A549 (cell line): Measurements from ENCODE around the gene TRPV4. TPM values are rescaled to one million over a fixed set of nuclear protein-coding genes. Genes with fewer than 3 reads are reported as not detected.

Experiments
- ATAC-seq, 2 experiments: fragments of 200-7000 bp in 1 of 2; fragments of >200 bp in 1 of 2; cut with Nextera tagmentation in 1 of 2; cut with Tn5 transposase in 1 of 2; 3 replicates each; pipeline versions ENCODE4 v1.8.0 to v1.9.1; 2018 to 2020; ENCODE audit warnings: mild to moderate bottlenecking in 1 of 2, moderate library complexity in 1 of 2
- CTCF ChIA-PET: fragments of 300-600 bp; sonication (Branson Sonifier 250); formaldehyde crosslinking; extraction: SDS; loops from one replicate; lab custom pipeline; 2021; ENCODE audit warnings: antibody characterized with exemption, inconsistent platforms; lab: Yijun Ruan, JAX
- POLR2A ChIA-PET: fragments of 350-600 bp; formaldehyde crosslinking; extraction: SDS; loops from one replicate; lab custom pipeline; 2021; ENCODE audit warnings: antibody characterized with exemption, inconsistent platforms; lab: Yijun Ruan, JAX
- DNase-seq, 2 experiments: peaks; one replicate each; pipeline versions ENCODE4 v3.0.0 to v3.0.0-alpha.2; 2011 to 2016; ENCODE audit warnings: low read depth in 1 of 2, low spot score in 1 of 2
- FAIRE-seq: peaks from 2 replicates; lab custom pipeline; 2011; peaks lifted over from hg19 to GRCh38; lab: Jason Lieb, UNC
- H3K27ac ChIP-seq, 2 experiments: fragments of >200 bp; sonication (Bioruptor Twin); formaldehyde crosslinking; 3 replicates each; pipeline ENCODE4 v1.5.1; 2016 to 2017
- H3K4me1 ChIP-seq: fragments of >200 bp; sonication (Bioruptor Twin); formaldehyde crosslinking; 3 replicates; pipeline ENCODE4 v1.6.1; 2016
- H3K4me2 ChIP-seq: fragments of >200 bp; sonication (Bioruptor Twin); formaldehyde crosslinking; 3 replicates; pipeline ENCODE4 v1.6.1; 2016
- H3K4me3 ChIP-seq: fragments of >200 bp; sonication (Bioruptor Twin); formaldehyde crosslinking; 3 replicates; pipeline ENCODE4 v1.5.1; 2016
- H3K9me3 ChIP-seq: fragments of >200 bp; sonication (Bioruptor Twin); formaldehyde crosslinking; 3 replicates; pipeline ENCODE4 v1.6.1; 2016
- BHLHE40 ChIP-seq: IDR thresholded peaks from 2 replicates; pipeline ENCODE4 v1.6.1; 2012; ENCODE audit warnings: low read depth, low read length, inconsistent platforms
- CHD4 ChIP-seq: fragments of 200-600 bp; sonication (generic); IDR thresholded peaks from 2 replicates; pipeline ENCODE4 v1.6.1; 2016; ENCODE audit warnings: antibody characterized with exemption, mild to moderate bottlenecking, borderline replicate concordance
- CTCF ChIP-seq: fragments of >200 bp; sonication (Bioruptor Twin); formaldehyde crosslinking; IDR thresholded peaks from 3 replicates; pipeline ENCODE4 v1.5.1; 2016
- EHMT2 ChIP-seq: fragments of 200-600 bp; sonication (generic); IDR thresholded peaks from 2 replicates; pipeline ENCODE4 v1.6.1; 2016; ENCODE audit warnings: antibody characterized with exemption, low read depth, mild to moderate bottlenecking, moderate library complexity
- FOXS1 ChIP-seq: fragments of 250-450 bp; sonication (Bioruptor Pico); IDR thresholded peaks from 2 replicates; pipeline ENCODE4 v1.5.0; 2020; ENCODE audit warnings: mild to moderate bottlenecking, moderate library complexity
- HEYL ChIP-seq: fragments of 250-450 bp; sonication (Bioruptor Pico); IDR thresholded peaks from 2 replicates; pipeline ENCODE4 v1.8.0; 2021; ENCODE audit warnings: mild to moderate bottlenecking, moderate library complexity
- HOXB13 ChIP-seq: fragments of 250-450 bp; sonication (Bioruptor Pico); IDR thresholded peaks from 2 replicates; pipeline ENCODE4 v1.5.0; 2020; ENCODE audit warnings: low read depth, mild to moderate bottlenecking, moderate library complexity
- JUN ChIP-seq, 2 experiments: fragments of >200 bp; sonication (Bioruptor Twin); formaldehyde crosslinking; IDR thresholded peaks; 2 replicates in 1 of 2; 3 replicates in 1 of 2; pipeline ENCODE4 v1.6.1; 2016 to 2017
- JUNB ChIP-seq: fragments of >200 bp; sonication (Bioruptor Twin); formaldehyde crosslinking; IDR thresholded peaks from 2 replicates; pipeline ENCODE4 v1.6.1; 2016
- KDM5A ChIP-seq: fragments of 200-600 bp; sonication (generic); IDR thresholded peaks from 2 replicates; pipeline ENCODE4 v1.6.1; 2016; ENCODE audit warnings: antibody characterized with exemption, mild to moderate bottlenecking
- MAFK ChIP-seq: fragments of 450-650 bp; IDR thresholded peaks from 2 replicates; pipeline ENCODE4 v1.6.1; 2014; ENCODE audit not compliant: partially characterized antibody
- MAX ChIP-seq: IDR thresholded peaks from 2 replicates; pipeline ENCODE4 v1.6.1; 2012
- NFE2L2 ChIP-seq: fragments of 150-350 bp; conservative IDR thresholded peaks from 2 replicates; pipeline ENCODE4 v1.6.1; 2014; ENCODE audit warnings: low read length
- NR3C1 ChIP-seq: fragments of >200 bp; sonication (Bioruptor Twin); formaldehyde crosslinking; IDR thresholded peaks from 3 replicates; pipeline ENCODE4 v1.6.1; 2017
- PHF8 ChIP-seq: fragments of 200-600 bp; sonication (generic); IDR thresholded peaks from 2 replicates; pipeline ENCODE4 v1.6.1; 2016; ENCODE audit warnings: low read depth, mild to moderate bottlenecking, antibody characterized with exemption, moderate library complexity, borderline replicate concordance
- RCOR1 ChIP-seq: fragments of 150-350 bp; IDR thresholded peaks from 2 replicates; pipeline ENCODE4 v1.6.1; 2014; ENCODE audit warnings: antibody characterized with exemption, low read length, low read depth
- RFX5 ChIP-seq: fragments of 450-650 bp; IDR thresholded peaks from 2 replicates; pipeline ENCODE4 v1.7.1; 2014; ENCODE audit warnings: antibody characterized with exemption, mild to moderate bottlenecking, moderate library complexity
- SREBF2 ChIP-seq: fragments of 450-650 bp; IDR thresholded peaks from 2 replicates; pipeline ENCODE4 v1.6.1; 2014; ENCODE audit warnings: mild to moderate bottlenecking, moderate library complexity
- TP53 ChIP-seq: fragments of 250-450 bp; sonication (Bioruptor Pico); IDR thresholded peaks from 2 replicates; pipeline ENCODE4 v1.5.0; 2021; ENCODE audit warnings: mild to moderate bottlenecking, moderate library complexity
- whole genome bisulfite sequencing: methylation state at CpG from one replicate; pipeline ENCODE4 v1.1.6; 2017; ENCODE audit errors: missing lambda C conversion rate; 5-methylcytosine and 5-hydroxymethylcytosine counted together
- polyA plus RNA-seq, 4 experiments: library from polyadenylated mRNA; depleted of rRNA in 3 of 4; stranded (reverse); fragments of >200 nt; fragmentation: RNase III in 1 of 4; extraction: RNeasy Plus Mini Kit Qiagen cat#74134 plus additional on column Dnase treatment in 1 of 4; gene quantifications; 2 replicates in 3 of 4; 3 replicates in 1 of 4; pipeline ENCODE4 v1.2.3, GENCODE V29; 2011 to 2017
- TF ChIP-seq, protein P1 (sequence below): fragments of 200-600 bp; sonication (generic); IDR thresholded peaks from 2 replicates; pipeline ENCODE4 v1.6.1; 2016; ENCODE audit warnings: antibody characterized with exemption, mild to moderate bottlenecking, moderate library complexity
- TF ChIP-seq, protein P2 (sequence below): IDR thresholded peaks from 2 replicates; pipeline ENCODE4 v1.6.1; 2012; ENCODE audit warnings: low read depth, borderline replicate concordance
- TF ChIP-seq, protein P3 (sequence below): fragments of >200 bp; sonication (Bioruptor Twin); formaldehyde crosslinking; IDR thresholded peaks from 3 replicates; pipeline ENCODE4 v1.6.1; 2016
- TF ChIP-seq, protein P4 (sequence below): fragments of 450-650 bp; IDR thresholded peaks from 2 replicates; pipeline ENCODE4 v1.6.1; 2014; ENCODE audit warnings: antibody characterized with exemption

Gene TRPV4
- polyA plus RNA-seq, 2 of the 4 experiments (the other 2 are of a cell fraction) = 0.15 to 0.37 TPM

DNA sequence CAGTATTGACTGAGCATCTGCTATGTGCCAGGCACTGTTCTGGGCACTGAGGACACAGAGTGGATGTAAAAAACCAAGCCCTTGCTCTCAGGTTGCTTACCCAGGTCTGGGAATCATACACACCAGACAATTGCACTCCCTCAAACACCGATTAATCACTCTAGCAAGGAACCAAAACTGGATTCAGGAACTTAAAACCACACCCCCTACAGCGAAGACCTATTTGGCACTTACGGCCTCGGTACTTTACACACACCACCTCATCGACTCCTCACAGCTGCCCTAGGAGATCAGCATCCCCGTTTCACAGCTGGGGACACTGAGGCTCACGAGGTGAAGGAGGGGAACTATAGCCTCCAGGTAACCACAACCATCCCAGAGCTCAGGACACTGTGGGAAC lies 45.6 kb upstream of the TRPV4 start:
- TF ChIP-seq MAFK = peak; percentile 40
- no peak for TF ChIP-seq HOXB13 (CRISPR knock-in tag)
- no peak overlapping the region for H3K4me3 ChIP-seq
- FAIRE-seq = no peak
- H3K27ac ChIP-seq = peak overlapping the region in 1 of 2 experiments; percentile 24; a peak in 1 of 6 replicates
- 83% methylated on average over 7 of the region's 7 CpGs for WGBS
- H3K4me2 ChIP-seq = peak overlapping the region; percentile 79
- peaks cover 38% of the 10 kb centered on the region for H3K4me1 ChIP-seq
- no peak for ATAC-seq
- H3K9me3 ChIP-seq = no peaks in the 10 kb centered on the region
- POLR2A ChIA-PET = no interaction called here
- CTCF ChIA-PET = interaction anchor here (0.7 to 6.1 kb wide), 9 partner anchors 11 to 754 kb away, joined by 3 to 27 read pairs (median 4); no protein-coding TSS in a partner anchor
- DNase-seq = no peak

- ATAC-seq (no peak), DNase-seq (no peak), FAIRE-seq (no peak)
- POLR2A ChIA-PET = no interaction called here
- peaks cover 33% of the 10 kb centered on the region for H3K4me1 ChIP-seq
- no peak overlapping the region for H3K27ac ChIP-seq
- H3K4me3 ChIP-seq = no peak overlapping the region
- H3K9me3 ChIP-seq = no peaks in the 10 kb centered on the region
- CTCF ChIA-PET = interaction anchor here (1.1 to 6.1 kb wide), 7 partner anchors 24 to 280 kb away, joined by 3 to 27 read pairs (median 5); no protein-coding TSS in a partner anchor
- H3K4me2 ChIP-seq = no peak overlapping the region; the same call in 2 of the 3 replicates
- TF ChIP-seq HOXB13 (CRISPR knock-in tag) (no peak), FOXS1 (CRISPR knock-in tag) (no peak), JUNB (no peak), JUN (IDR thresholded peaks at IDR 0.05) (no peak), NFE2L2 (no peak), EHMT2 (no peak), BHLHE40 (no peak)
- TF ChIP-seq, protein P1, sequence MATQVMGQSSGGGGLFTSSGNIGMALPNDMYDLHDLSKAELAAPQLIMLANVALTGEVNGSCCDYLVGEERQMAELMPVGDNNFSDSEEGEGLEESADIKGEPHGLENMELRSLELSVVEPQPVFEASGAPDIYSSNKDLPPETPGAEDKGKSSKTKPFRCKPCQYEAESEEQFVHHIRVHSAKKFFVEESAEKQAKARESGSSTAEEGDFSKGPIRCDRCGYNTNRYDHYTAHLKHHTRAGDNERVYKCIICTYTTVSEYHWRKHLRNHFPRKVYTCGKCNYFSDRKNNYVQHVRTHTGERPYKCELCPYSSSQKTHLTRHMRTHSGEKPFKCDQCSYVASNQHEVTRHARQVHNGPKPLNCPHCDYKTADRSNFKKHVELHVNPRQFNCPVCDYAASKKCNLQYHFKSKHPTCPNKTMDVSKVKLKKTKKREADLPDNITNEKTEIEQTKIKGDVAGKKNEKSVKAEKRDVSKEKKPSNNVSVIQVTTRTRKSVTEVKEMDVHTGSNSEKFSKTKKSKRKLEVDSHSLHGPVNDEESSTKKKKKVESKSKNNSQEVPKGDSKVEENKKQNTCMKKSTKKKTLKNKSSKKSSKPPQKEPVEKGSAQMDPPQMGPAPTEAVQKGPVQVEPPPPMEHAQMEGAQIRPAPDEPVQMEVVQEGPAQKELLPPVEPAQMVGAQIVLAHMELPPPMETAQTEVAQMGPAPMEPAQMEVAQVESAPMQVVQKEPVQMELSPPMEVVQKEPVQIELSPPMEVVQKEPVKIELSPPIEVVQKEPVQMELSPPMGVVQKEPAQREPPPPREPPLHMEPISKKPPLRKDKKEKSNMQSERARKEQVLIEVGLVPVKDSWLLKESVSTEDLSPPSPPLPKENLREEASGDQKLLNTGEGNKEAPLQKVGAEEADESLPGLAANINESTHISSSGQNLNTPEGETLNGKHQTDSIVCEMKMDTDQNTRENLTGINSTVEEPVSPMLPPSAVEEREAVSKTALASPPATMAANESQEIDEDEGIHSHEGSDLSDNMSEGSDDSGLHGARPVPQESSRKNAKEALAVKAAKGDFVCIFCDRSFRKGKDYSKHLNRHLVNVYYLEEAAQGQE = no peak
- 79% methylated on average over 3 of the region's 3 CpGs for WGBS
Observed at GRCh38 chr12:109878247-109878625, 45.0 kb upstream of the TRPV4 start.

DNA sequence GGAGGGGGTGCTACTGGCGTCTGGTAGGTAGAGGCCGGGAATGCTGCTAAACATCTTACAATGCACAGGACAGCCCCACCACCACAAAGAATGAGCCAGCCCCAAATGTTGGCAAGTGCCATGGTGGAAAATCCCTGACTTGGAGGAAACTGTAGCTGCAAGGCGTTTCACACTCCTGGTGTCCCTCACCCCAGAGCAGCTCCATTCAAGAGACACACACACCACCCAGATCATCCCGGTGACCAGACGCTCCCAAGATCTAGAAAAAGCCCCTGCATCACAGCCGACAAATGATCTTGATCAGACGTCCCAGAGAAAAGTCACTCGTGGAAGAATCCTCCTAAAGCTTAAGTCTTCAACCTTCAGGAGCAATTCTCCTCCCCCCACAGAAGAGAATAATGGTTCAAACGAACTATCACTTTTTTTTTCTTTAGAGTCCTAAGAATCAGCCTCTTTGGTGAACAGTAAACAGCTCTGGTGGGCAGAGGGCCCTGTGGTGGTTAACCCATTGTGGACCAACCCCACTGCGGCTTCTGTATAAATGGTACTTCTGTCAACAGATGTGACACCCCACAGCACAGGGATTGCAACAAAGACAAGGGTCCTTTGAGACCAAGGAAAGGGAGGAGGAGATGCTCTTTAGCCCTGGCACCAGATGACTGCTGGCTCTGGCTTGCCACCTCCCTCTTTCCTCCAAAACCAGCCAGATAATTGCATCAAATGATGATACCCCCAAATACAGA lies 44.5 kb upstream of the TRPV4 start:
- POLR2A ChIA-PET = no interaction called here

More for the DNA sequence above, 44.5 kb upstream of the TRPV4 start:
- Histone ChIP-seq H3K4me1 (peaks cover 30% of the 10 kb centered on the region), H3K9me3 (no peaks in the 10 kb centered on the region), H3K27ac (no peak overlapping the region), H3K4me2 (no peak overlapping the region), H3K4me3 (no peak overlapping the region)
- FAIRE-seq (no peak), DNase-seq (no peak), ATAC-seq (no peak)
- CTCF ChIA-PET = interaction anchor here (0.7 to 6.1 kb wide), 7 partner anchors 24 to 280 kb away, joined by 4 to 27 read pairs (median 6); no protein-coding TSS in a partner anchor
- 75% methylated on average over 10 of the region's 10 CpGs for WGBS
- TF ChIP-seq, protein P2, sequence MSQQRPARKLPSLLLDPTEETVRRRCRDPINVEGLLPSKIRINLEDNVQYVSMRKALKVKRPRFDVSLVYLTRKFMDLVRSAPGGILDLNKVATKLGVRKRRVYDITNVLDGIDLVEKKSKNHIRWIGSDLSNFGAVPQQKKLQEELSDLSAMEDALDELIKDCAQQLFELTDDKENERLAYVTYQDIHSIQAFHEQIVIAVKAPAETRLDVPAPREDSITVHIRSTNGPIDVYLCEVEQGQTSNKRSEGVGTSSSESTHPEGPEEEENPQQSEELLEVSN = no peak
- TF ChIP-seq NFE2L2 (no peak), PHF8 (no peak), NR3C1 (no peak), TP53 (CRISPR knock-in tag) (no peak), HEYL (CRISPR knock-in tag) (no peak), JUNB (no peak), MAX (no peak), FOXS1 (CRISPR knock-in tag) (no peak), CHD4 (no peak), SREBF2 (no peak), CTCF (no peak), RFX5 (no peak), EHMT2 (no peak), RCOR1 (no peak), KDM5A (no peak)
- TF ChIP-seq, protein P3, sequence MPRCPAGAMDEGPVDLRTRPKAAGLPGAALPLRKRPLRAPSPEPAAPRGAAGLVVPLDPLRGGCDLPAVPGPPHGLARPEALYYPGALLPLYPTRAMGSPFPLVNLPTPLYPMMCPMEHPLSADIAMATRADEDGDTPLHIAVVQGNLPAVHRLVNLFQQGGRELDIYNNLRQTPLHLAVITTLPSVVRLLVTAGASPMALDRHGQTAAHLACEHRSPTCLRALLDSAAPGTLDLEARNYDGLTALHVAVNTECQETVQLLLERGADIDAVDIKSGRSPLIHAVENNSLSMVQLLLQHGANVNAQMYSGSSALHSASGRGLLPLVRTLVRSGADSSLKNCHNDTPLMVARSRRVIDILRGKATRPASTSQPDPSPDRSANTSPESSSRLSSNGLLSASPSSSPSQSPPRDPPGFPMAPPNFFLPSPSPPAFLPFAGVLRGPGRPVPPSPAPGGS = no peak
- TF ChIP-seq, protein P4, sequence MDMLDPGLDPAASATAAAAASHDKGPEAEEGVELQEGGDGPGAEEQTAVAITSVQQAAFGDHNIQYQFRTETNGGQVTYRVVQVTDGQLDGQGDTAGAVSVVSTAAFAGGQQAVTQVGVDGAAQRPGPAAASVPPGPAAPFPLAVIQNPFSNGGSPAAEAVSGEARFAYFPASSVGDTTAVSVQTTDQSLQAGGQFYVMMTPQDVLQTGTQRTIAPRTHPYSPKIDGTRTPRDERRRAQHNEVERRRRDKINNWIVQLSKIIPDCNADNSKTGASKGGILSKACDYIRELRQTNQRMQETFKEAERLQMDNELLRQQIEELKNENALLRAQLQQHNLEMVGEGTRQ = no peak
